Measurements from ENCODE around the gene SMYD4. TPM values are rescaled to one million over a fixed set of nuclear protein-coding genes. Genes with fewer than 3 reads are reported as not detected.

Gene SMYD4
- total and polyA plus RNA-seq, 10 of the 15 experiments (the other 5 are each of a cell fraction or from before 2014, with no cell fraction given), result 2.1 to 18.8 (median 13.7) TPM

GRCh38 chr17:1758807-1759206 lies 70.9 kb downstream of the SMYD4 start:
- Histone ChIP-seq H3K27me3 (replicated peaks in 1 of 2; ENCODE audit: control insufficient read depth in 2 of 2, insufficient read depth in 2 of 2, low read length in 1 of 2) (no peaks in the 10 kb centered on the region; a peak in 1 of 4 replicates), H3K9ac (ENCODE audit: control insufficient read depth, insufficient read depth, low read length) (no peak overlapping the region), H2AFZ (ENCODE audit: control insufficient read depth, low read depth, low read length) (no peak overlapping the region), H3K4me3 (no peak overlapping the region), H3K27ac (ENCODE audit: control insufficient read depth, insufficient read depth) (no peak overlapping the region), H3K4me1 (ENCODE audit: control insufficient read depth, insufficient read depth, low read length) (peaks cover 10% of the 10 kb centered on the region), H3K9me3 (replicated peaks; ENCODE audit: control insufficient read depth, insufficient read depth, low read length) (no peaks in the 10 kb centered on the region), H3K79me2 (ENCODE audit: control insufficient read depth, insufficient read depth, low read length) (no peaks in the 10 kb centered on the region), H3K4me2 (ENCODE audit: control insufficient read depth, insufficient read depth) (no peak overlapping the region), H3K36me3 (ENCODE audit: control insufficient read depth in 2 of 2, insufficient read depth in 2 of 2, low read length in 1 of 2) (no peaks in the 10 kb centered on the region), H4K20me1 (ENCODE audit: control insufficient read depth, insufficient read depth) (no peaks in the 10 kb centered on the region)
- POLR2A ChIA-PET, result no interaction called here
- CTCF ChIA-PET, result no interaction called here
- FAIRE-seq (no peak), DNase-seq (ENCODE audit: low read depth, low spot score) (no peak), ATAC-seq (no peak)
- intact Hi-C loops (cut with micrococcal nuclease; ENCODE audit: unreplicated experiment) (no loop called here), in situ Hi-C loops (cut with MboI) (no loop called here)
- RAD21 ChIA-PET (ENCODE audit: unreplicated experiment), result no interaction called here
- TF ChIP-seq GATAD2B (conservative IDR thresholded peaks at IDR 0.05; ENCODE audit: low read depth) (no peak), NR2C1 (IDR thresholded peaks at IDR 0.05) (no peak), KAT2A (conservative IDR thresholded peaks at IDR 0.05; ENCODE audit: control insufficient read depth, low read depth, low read length) (no peak), IKZF1 (conservative IDR thresholded peaks at IDR 0.05) (no peak), CREB1 (IDR thresholded peaks at IDR 0.05; ENCODE audit: low read depth) (no peak), ZNF207 (IDR thresholded peaks at IDR 0.05; ENCODE audit: borderline replicate concordance) (no peak), CHD1 (IDR thresholded peaks at IDR 0.05; ENCODE audit: low read depth, low read length) (no peak), MTA2 (IDR thresholded peaks at IDR 0.05; ENCODE audit: low read depth) (no peak), HDAC2 (IDR thresholded peaks at IDR 0.05) (no peak)
- TF ChIP-seq, protein P1, sequence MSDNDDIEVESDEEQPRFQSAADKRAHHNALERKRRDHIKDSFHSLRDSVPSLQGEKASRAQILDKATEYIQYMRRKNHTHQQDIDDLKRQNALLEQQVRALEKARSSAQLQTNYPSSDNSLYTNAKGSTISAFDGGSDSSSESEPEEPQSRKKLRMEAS (IDR thresholded peaks at IDR 0.05; ENCODE audit: low read depth, low read length), result no peak
- TF ChIP-seq, protein P2, sequence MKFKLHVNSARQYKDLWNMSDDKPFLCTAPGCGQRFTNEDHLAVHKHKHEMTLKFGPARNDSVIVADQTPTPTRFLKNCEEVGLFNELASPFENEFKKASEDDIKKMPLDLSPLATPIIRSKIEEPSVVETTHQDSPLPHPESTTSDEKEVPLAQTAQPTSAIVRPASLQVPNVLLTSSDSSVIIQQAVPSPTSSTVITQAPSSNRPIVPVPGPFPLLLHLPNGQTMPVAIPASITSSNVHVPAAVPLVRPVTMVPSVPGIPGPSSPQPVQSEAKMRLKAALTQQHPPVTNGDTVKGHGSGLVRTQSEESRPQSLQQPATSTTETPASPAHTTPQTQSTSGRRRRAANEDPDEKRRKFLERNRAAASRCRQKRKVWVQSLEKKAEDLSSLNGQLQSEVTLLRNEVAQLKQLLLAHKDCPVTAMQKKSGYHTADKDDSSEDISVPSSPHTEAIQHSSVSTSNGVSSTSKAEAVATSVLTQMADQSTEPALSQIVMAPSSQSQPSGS (IDR thresholded peaks at IDR 0.05; ENCODE audit: low read length), result no peak
- SMC1A ChIA-PET (ENCODE audit: uncharacterized antibody, unreplicated experiment), result interaction anchor here (0.6 kb wide), 1 partner anchor 248 kb away, joined by 3 read pairs; no protein-coding TSS in a partner anchor
- 7% methylated on average over 13 of the region's 15 CpGs for WGBS (ENCODE audit: insufficient coverage, insufficient replicate concordance, low lambda C conversion rate, missing lambda C conversion rate)
- BruUV-seq (replicated peaks), result no TSS peak

Measured in GM12878 (cell line).